ENCODE data around the gene NHSL2. TPM values are rescaled to one million over a fixed set of nuclear protein-coding genes. Genes with fewer than 3 reads are reported as not detected.
A peak's percentile ranks its signal among the peaks of the same experiment; 100 is the strongest.

The NHSL2 gene
- total RNA-seq, 3 donors from 2014 or later, result 5.4 to 9.2 (median 5.8) TPM

DNA sequence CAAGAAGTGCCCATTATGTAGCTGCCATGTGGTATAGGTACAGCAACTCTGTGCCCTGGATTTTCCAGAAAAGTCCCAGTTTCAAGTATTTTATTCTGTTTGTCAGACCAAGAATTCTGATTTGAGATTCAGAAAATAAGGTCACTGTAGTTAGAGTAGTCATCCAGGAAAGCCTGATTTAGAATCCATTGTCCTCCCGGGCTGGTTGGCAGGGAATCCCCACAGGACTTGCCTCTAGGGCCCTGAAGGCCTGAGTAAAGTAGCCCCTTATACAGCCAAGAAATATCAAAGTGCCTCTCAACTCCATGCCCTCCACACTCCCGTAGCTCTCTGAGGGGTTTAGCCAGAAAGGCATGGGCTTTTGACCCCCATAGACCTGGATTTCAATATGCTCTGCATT lies 184.7 kb downstream of the NHSL2 start:
- Histone ChIP-seq H3K36me3 (no peaks in the 10 kb centered on the region), H3K4me1 (no peaks in the 10 kb centered on the region), H3K27me3 (peaks cover 0 to 40% of the 10 kb centered on the region in 2 donors), H3K27ac (peak overlapping the region in 1 of 2 donors; percentile 7), H3K4me3 (no peak overlapping the region), H3K9me3 (no peaks in the 10 kb centered on the region)
- no peak for DNase-seq (ENCODE audit: low spot score in 2 of 2)
- intact Hi-C loops (cut with DNase I; ENCODE audit: low total_unique reads), result no loop called here
- TF ChIP-seq, protein P1, sequence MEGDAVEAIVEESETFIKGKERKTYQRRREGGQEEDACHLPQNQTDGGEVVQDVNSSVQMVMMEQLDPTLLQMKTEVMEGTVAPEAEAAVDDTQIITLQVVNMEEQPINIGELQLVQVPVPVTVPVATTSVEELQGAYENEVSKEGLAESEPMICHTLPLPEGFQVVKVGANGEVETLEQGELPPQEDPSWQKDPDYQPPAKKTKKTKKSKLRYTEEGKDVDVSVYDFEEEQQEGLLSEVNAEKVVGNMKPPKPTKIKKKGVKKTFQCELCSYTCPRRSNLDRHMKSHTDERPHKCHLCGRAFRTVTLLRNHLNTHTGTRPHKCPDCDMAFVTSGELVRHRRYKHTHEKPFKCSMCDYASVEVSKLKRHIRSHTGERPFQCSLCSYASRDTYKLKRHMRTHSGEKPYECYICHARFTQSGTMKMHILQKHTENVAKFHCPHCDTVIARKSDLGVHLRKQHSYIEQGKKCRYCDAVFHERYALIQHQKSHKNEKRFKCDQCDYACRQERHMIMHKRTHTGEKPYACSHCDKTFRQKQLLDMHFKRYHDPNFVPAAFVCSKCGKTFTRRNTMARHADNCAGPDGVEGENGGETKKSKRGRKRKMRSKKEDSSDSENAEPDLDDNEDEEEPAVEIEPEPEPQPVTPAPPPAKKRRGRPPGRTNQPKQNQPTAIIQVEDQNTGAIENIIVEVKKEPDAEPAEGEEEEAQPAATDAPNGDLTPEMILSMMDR (IDR thresholded peaks at IDR 0.05), result no peak
- TF ChIP-seq POLR2A (IDR thresholded peaks at IDR 0.05) (no peak), POLR2AphosphoS5 (IDR thresholded peaks at IDR 0.05) (no peak)

DNA sequence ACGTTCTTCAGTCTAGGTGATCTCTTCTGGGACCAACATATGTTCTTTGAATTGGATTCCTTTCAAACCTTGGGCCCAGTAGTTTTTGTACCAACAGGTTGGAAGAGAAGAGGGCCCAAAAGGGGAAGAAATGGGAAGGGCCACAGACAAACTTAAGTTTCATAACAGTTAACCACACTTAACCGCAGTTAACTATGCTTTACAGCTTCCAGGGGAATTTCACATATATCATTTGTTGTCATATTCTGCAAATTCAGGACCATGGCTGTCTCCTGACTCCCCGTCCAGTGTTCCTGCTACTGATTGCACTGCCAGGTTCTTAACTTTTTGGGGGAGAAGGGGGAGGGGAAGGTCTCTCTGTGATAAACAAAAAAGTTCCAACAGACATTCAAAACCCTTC lies 186.5 kb downstream of the NHSL2 start:
- Histone ChIP-seq H3K4me3 (no peak overlapping the region), H3K27me3 (peaks cover 0 to 55% of the 10 kb centered on the region in 2 donors), H3K27ac (no peak overlapping the region), H3K4me1 (no peaks in the 10 kb centered on the region), H3K36me3 (no peaks in the 10 kb centered on the region), H3K9me3 (no peaks in the 10 kb centered on the region)
- intact Hi-C loops (cut with DNase I; ENCODE audit: low total_unique reads), result no loop called here
- DNase-seq (ENCODE audit: low spot score in 2 of 2), result no peak
- TF ChIP-seq POLR2A (IDR thresholded peaks at IDR 0.05) (no peak), POLR2AphosphoS5 (IDR thresholded peaks at IDR 0.05) (no peak)
- TF ChIP-seq, protein P1 (IDR thresholded peaks at IDR 0.05), result no peak

DNA sequence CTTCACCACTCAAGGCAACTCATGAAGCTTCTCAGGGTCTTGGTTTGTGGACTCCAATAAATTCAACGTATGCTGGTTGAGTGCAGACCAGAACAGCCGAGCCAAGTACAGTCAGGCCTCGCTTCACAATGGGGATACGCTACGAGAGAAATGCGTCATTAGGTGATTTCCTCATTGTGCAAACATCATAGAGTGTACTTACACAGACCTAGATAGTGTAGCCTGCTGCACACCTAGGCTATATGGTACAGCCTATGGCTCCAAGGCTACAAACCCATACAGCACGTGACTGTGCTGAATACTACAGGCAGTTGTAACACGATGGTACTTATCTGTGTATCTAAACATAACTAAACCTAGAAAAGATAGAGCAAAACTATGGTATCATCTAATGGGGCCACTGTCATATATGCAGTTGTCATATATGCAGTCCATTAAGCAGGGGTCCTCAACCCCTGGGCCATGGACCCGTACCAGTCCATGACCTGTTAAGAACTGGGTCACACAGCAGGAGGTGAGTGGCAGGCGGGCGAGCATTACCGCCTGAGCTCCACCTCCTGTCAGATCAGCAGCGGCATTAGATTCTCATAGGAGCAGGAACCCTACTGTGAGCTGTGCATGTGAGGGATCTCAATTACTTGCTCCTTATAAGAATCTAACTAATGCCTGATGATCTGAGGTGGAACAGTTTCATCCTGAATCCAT lies 189.6 kb downstream of the NHSL2 start:
- TF ChIP-seq POLR2AphosphoS5 (IDR thresholded peaks at IDR 0.05) (no peak), POLR2A (IDR thresholded peaks at IDR 0.05) (no peak)
- TF ChIP-seq, protein P1 (IDR thresholded peaks at IDR 0.05), result no peak
- Histone ChIP-seq H3K36me3 (no peaks in the 10 kb centered on the region), H3K9me3 (no peaks in the 10 kb centered on the region), H3K4me1 (no peaks in the 10 kb centered on the region), H3K27ac (no peak overlapping the region), H3K4me3 (no peak overlapping the region), H3K27me3 (peaks cover 0 to 56% of the 10 kb centered on the region in 2 donors)
- no peak for DNase-seq (ENCODE audit: low spot score in 2 of 2)
- intact Hi-C loops (cut with DNase I; ENCODE audit: low total_unique reads), result no loop called here

DNA sequence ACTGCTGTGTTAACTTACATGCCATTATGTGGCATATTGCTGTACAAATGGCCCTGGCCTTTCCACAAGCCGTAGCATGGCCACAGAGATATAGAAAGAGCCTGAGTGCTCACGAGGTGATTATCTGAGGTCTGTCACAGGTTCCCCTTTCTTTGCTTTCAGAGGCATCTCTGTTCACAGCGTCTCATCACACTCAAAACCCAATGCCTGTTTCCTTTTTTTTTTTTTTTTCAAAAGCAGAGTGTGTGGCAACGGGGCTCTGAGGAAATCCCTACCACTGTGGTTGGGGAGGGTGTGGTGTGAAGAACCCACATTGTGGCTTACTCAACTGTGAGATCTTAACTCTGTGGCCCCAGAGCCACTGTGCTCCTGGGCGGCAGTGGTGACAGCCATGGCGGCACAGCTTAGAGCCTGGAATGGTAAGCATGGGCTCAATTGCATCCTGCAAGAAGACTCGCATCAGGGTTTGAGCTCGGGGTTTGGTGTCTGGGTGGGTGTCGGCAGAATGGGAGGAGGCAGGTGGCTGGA lies 190.2 kb downstream of the NHSL2 start:
- H3K27me3 ChIP-seq, result peaks cover 0 to 58% of the 10 kb centered on the region in 2 donors
- H3K4me3 ChIP-seq, result no peak overlapping the region
- H3K27ac ChIP-seq, result no peak overlapping the region
- H3K36me3 ChIP-seq, result no peaks in the 10 kb centered on the region
- no peak for DNase-seq (ENCODE audit: low spot score in 2 of 2)
- H3K9me3 ChIP-seq, result no peaks in the 10 kb centered on the region
- no peaks in the 10 kb centered on the region for H3K4me1 ChIP-seq
- intact Hi-C loops (cut with DNase I; ENCODE audit: low total_unique reads), result no loop called here
- no peak for TF ChIP-seq POLR2A (IDR thresholded peaks at IDR 0.05)
- no peak for TF ChIP-seq POLR2AphosphoS5 (IDR thresholded peaks at IDR 0.05)
- TF ChIP-seq, protein P1 (IDR thresholded peaks at IDR 0.05), result no peak

DNA sequence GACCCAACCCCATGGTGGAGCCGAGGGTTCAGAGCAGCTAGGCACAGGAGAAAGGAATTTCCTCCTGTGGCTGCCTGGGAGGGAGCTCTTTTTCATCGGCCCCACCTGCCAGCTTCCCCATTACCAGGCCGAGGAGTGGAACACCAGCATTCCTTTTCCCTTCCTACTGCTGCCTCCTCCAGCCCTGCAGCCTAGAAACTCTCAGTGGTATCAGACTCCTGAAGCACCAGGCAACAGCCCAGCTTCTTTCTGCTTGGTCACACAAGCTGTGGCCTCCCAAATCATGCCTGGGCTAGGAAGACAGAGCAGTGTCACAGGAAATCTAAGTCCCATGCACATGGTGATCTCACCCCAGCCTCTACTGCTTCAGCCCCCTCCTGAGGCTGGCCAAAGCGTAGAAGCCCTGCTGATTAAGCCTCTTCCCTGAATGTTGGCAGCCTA lies 191.0 kb downstream of the NHSL2 start:
- Histone ChIP-seq H3K4me1 (no peaks in the 10 kb centered on the region), H3K9me3 (no peaks in the 10 kb centered on the region), H3K36me3 (no peaks in the 10 kb centered on the region), H3K4me3 (no peak overlapping the region), H3K27me3 (peaks cover 0 to 54% of the 10 kb centered on the region in 2 donors), H3K27ac (no peak overlapping the region)
- intact Hi-C loops (cut with DNase I; ENCODE audit: low total_unique reads), result no loop called here
- no peak for TF ChIP-seq POLR2AphosphoS5 (IDR thresholded peaks at IDR 0.05)
- TF ChIP-seq, protein P1 (IDR thresholded peaks at IDR 0.05), result no peak
- TF ChIP-seq POLR2A (IDR thresholded peaks at IDR 0.05), result no peak
- DNase-seq (ENCODE audit: low spot score in 2 of 2), result no peak
